ENCODE data around the gene SATB2. TPM values are rescaled to one million over a fixed set of nuclear protein-coding genes. Genes with fewer than 3 reads are reported as not detected.

Gene SATB2
- total RNA-seq, 2 experiments from 2014 or later = 0.14 TPM; not detected in 1

DNA sequence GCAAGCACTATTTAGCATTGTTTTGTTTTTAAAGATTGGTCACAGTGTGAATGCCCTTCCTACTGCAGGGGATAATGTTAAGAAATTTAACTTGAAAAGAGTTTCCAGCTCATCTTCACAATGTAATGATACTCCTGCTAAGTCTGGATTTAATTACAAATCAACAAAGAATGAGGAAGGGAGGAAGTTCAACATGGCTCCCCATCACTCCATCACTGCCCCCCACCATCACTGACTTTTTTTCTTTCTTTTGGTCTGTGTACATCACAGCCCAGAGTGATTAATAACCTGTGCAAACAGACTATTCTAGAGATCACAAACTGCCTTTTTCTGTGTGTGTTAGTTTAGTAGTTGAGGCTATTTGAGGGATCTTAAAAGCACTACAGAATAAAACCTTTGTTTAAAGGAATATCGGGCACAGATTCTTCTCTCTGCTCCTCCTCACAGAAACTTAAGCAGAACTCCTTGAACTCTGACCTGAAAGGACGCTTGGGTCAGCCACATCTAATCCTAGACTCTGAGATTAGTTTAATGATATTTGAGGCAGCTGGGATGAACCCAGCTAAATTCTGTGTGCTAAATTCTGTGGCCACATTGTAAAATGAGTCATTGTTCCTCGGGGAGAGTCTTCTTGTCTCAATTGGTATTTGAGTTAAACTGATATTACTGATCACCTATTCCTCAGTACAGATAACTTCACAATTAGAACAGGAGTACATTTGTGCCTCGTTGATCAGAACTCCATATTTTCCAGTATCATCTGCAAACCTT lies 47.8 kb downstream of the SATB2 start:
- Mint-ChIP-seq H3K27me3 (peaks cover 7% of the 10 kb centered on the region), H3K36me3 (ENCODE audit: low read depth) (no peaks in the 10 kb centered on the region), H3K4me3 (no peak overlapping the region), H3K27ac (no peak overlapping the region), H3K4me1 (ENCODE audit: low read depth) (no peaks in the 10 kb centered on the region), H3K9me3 (no peaks in the 10 kb centered on the region)
- intact Hi-C loops (cut with micrococcal nuclease) = no loop called here
- TF ChIP-seq, protein P1, sequence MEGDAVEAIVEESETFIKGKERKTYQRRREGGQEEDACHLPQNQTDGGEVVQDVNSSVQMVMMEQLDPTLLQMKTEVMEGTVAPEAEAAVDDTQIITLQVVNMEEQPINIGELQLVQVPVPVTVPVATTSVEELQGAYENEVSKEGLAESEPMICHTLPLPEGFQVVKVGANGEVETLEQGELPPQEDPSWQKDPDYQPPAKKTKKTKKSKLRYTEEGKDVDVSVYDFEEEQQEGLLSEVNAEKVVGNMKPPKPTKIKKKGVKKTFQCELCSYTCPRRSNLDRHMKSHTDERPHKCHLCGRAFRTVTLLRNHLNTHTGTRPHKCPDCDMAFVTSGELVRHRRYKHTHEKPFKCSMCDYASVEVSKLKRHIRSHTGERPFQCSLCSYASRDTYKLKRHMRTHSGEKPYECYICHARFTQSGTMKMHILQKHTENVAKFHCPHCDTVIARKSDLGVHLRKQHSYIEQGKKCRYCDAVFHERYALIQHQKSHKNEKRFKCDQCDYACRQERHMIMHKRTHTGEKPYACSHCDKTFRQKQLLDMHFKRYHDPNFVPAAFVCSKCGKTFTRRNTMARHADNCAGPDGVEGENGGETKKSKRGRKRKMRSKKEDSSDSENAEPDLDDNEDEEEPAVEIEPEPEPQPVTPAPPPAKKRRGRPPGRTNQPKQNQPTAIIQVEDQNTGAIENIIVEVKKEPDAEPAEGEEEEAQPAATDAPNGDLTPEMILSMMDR (IDR thresholded peaks at IDR 0.05) = no peak
- POLR2A ChIA-PET = no interaction called here
- no peak for DNase-seq
- CTCF ChIA-PET = no interaction called here
- no peak for ATAC-seq

- TF ChIP-seq, protein P1 (IDR thresholded peaks at IDR 0.05) = no peak
- ChIA-PET CTCF (no interaction called here), POLR2A (no interaction called here)
- no peak for ATAC-seq
- Mint-ChIP-seq H3K4me3 (no peak overlapping the region), H3K4me1 (ENCODE audit: low read depth) (no peaks in the 10 kb centered on the region), H3K27me3 (peaks cover 4% of the 10 kb centered on the region), H3K9me3 (no peaks in the 10 kb centered on the region), H3K27ac (no peak overlapping the region), H3K36me3 (ENCODE audit: low read depth) (no peaks in the 10 kb centered on the region)
- DNase-seq = no peak
- intact Hi-C loops (cut with micrococcal nuclease) = no loop called here
Observed at GRCh38 chr2:199407421-199407820, 50.3 kb downstream of the SATB2 start.

DNA sequence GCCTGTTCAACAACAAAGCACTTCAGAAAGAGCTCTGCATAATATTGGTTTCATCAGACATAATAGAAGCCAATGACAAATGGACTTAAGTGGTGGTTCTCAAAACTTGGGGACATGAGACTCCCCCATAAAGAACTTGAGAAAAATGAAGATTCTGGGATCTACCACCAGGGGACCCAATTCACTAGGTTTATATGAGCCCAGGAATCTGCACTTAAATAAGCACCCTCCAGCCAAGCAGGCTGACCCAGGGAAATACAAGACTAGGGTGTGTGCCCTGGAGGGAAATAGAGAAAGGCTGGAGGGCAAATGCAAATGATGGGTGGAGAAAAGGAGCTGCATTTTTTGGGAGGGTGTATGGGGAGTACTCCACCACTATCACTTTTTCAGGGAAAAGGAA lies 52.5 kb downstream of the SATB2 start:
- ChIA-PET POLR2A (interaction anchor here (0.6 kb wide), 1 partner anchor 903 kb away, joined by 3 read pairs; no protein-coding TSS in a partner anchor), CTCF (interaction anchor here (1.0 kb wide), 1 partner anchor 84 kb away, joined by 4 read pairs; no protein-coding TSS in a partner anchor)
- intact Hi-C loops (cut with micrococcal nuclease) = no loop called here
- H3K27me3 Mint-ChIP-seq = peaks cover 4% of the 10 kb centered on the region
- no peak overlapping the region for H3K4me3 Mint-ChIP-seq
- no peaks in the 10 kb centered on the region for H3K9me3 Mint-ChIP-seq
- ATAC-seq = no peak
- DNase-seq = no peak
- H3K27ac Mint-ChIP-seq = no peak overlapping the region
- TF ChIP-seq, protein P1 (IDR thresholded peaks at IDR 0.05) = peak; percentile 24
- H3K36me3 Mint-ChIP-seq (ENCODE audit: low read depth) = no peaks in the 10 kb centered on the region
- no peaks in the 10 kb centered on the region for H3K4me1 Mint-ChIP-seq (ENCODE audit: low read depth)

GRCh38 chr2:199404841-199405240 lies 52.9 kb downstream of the SATB2 start:
- H3K4me1 Mint-ChIP-seq (ENCODE audit: low read depth) = no peaks in the 10 kb centered on the region
- ATAC-seq (no peak), DNase-seq (no peak)
- intact Hi-C loops (cut with micrococcal nuclease) = no loop called here
- ChIA-PET CTCF (interaction anchor here (1.0 kb wide), 1 partner anchor 84 kb away, joined by 4 read pairs; no protein-coding TSS in a partner anchor), POLR2A (interaction anchor here (0.6 kb wide), 1 partner anchor 902 kb away, joined by 3 read pairs; no protein-coding TSS in a partner anchor)
- no peak overlapping the region for H3K27ac Mint-ChIP-seq
- no peaks in the 10 kb centered on the region for H3K36me3 Mint-ChIP-seq (ENCODE audit: low read depth)
- H3K4me3 Mint-ChIP-seq = no peak overlapping the region
- TF ChIP-seq, protein P1 (IDR thresholded peaks at IDR 0.05) = no peak
- peaks cover 4% of the 10 kb centered on the region for H3K27me3 Mint-ChIP-seq
- H3K9me3 Mint-ChIP-seq = no peaks in the 10 kb centered on the region

DNA sequence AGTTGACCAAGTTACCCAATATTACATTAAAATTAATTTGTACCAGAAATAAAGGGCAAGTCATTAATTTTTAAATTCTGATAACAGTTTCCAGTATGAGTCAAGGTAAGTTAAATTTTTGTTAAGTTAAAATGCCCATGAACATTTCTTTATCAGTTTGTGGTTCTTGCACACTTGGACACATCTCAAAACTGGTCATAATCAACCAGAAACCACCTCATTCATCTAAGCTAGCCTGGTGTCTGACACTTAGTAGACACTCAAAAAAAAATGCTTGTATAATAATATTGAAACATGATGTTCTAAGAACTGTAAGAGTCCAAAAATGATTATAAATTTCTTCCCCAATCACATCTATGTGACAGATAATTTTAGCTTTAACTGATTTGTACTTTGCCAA lies 62.4 kb downstream of the SATB2 start:
- Mint-ChIP-seq H3K4me1 (ENCODE audit: low read depth) (no peaks in the 10 kb centered on the region), H3K27me3 (no peaks in the 10 kb centered on the region), H3K4me3 (no peak overlapping the region), H3K9me3 (no peaks in the 10 kb centered on the region), H3K27ac (no peak overlapping the region), H3K36me3 (ENCODE audit: low read depth) (no peaks in the 10 kb centered on the region)
- no peak for ATAC-seq
- TF ChIP-seq, protein P1 (IDR thresholded peaks at IDR 0.05) = no peak
- POLR2A ChIA-PET = no interaction called here
- CTCF ChIA-PET = no interaction called here
- intact Hi-C loops (cut with micrococcal nuclease) = no loop called here
- DNase-seq = no peak

All from activated CD8-positive, alpha-beta T cell treated with anti-CD3 and anti-CD28 coated beads for 36 hours (primary cell).